Ascending aorta (tissue), 2 donors: ENCODE measurements around the gene FAT1. TPM values are rescaled to one million over a fixed set of nuclear protein-coding genes. Genes with fewer than 3 reads are reported as not detected.

Experiments used
- DNase-seq, 2 donors: peaks; one replicate each; pipeline ENCODE4 v3.0.0-alpha.2; 2019; ENCODE audit warnings: low spot score in 2 of 2
- H3K27ac ChIP-seq, 2 donors: fragments of 200-600 bp; sonication (generic); one replicate each; pipeline ENCODE4 v1.5.1; 2016 to 2017; ENCODE audit warnings: mild to moderate bottlenecking in 1 of 2
- H3K27me3 ChIP-seq: fragments of 200-600 bp; sonication (generic); one replicate; pipeline ENCODE4 v1.5.1; 2017
- H3K36me3 ChIP-seq, 2 donors: fragments of 200-600 bp; sonication (generic); one replicate each; pipeline ENCODE4 v1.5.1; 2016
- H3K4me1 ChIP-seq, 2 donors: fragments of 200-600 bp; sonication (generic); one replicate each; pipeline ENCODE4 v1.5.1; 2016 to 2017; ENCODE audit warnings: mild to moderate bottlenecking in 1 of 2
- H3K4me3 ChIP-seq, 2 donors: fragments of 200-600 bp; sonication (generic); one replicate each; pipeline ENCODE4 v1.5.1; 2016 to 2017; ENCODE audit warnings: mild to moderate bottlenecking in 1 of 2
- H3K9me3 ChIP-seq, 2 donors: fragments of 200-600 bp; sonication (generic); one replicate each; pipeline ENCODE4 v1.5.1; 2016
- intact Hi-C: fragments of 100-400 bp; cut with DNase I; formaldehyde crosslinking; loops from one replicate; pipeline ENCODE4 v1.15.1; 2023
- total RNA-seq: library from RNA; depleted of rRNA; stranded (reverse); fragments of >200 nt; gene quantifications from one replicate; pipeline ENCODE4 v1.1.0, GENCODE V29; 2016
- TF ChIP-seq, protein P1 (sequence below), 3 experiments: fragments of 200-600 bp in 2 of 3; fragments of 450-650 bp in 1 of 3; sonication (generic) in 2 of 3; IDR thresholded peaks; one replicate each; pipeline ENCODE4 v1.5.1; 2016 to 2019; ENCODE audit warnings: antibody characterized with exemption in 3 of 3, mild to moderate bottlenecking in 1 of 3, moderate library complexity in 1 of 3

The FAT1 gene
- total RNA-seq, 1 donor from 2014 or later = 52.9 TPM

GRCh38 chr4:186619088-186619487, 104.6 kb downstream of the FAT1 start:
- TF ChIP-seq, protein P1, sequence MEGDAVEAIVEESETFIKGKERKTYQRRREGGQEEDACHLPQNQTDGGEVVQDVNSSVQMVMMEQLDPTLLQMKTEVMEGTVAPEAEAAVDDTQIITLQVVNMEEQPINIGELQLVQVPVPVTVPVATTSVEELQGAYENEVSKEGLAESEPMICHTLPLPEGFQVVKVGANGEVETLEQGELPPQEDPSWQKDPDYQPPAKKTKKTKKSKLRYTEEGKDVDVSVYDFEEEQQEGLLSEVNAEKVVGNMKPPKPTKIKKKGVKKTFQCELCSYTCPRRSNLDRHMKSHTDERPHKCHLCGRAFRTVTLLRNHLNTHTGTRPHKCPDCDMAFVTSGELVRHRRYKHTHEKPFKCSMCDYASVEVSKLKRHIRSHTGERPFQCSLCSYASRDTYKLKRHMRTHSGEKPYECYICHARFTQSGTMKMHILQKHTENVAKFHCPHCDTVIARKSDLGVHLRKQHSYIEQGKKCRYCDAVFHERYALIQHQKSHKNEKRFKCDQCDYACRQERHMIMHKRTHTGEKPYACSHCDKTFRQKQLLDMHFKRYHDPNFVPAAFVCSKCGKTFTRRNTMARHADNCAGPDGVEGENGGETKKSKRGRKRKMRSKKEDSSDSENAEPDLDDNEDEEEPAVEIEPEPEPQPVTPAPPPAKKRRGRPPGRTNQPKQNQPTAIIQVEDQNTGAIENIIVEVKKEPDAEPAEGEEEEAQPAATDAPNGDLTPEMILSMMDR (IDR thresholded peaks at IDR 0.05) = no peak
- Histone ChIP-seq H3K9me3 (no peaks in the 10 kb centered on the region), H3K4me1 (peaks cover 3 to 25% of the 10 kb centered on the region in 2 donors), H3K27ac (no peak overlapping the region), H3K36me3 (peaks cover 4 to 22% of the 10 kb centered on the region in 2 donors), H3K4me3 (no peak overlapping the region), H3K27me3 (no peaks in the 10 kb centered on the region)
- intact Hi-C loops = no loop called here
- DNase-seq = no peak

DNA sequence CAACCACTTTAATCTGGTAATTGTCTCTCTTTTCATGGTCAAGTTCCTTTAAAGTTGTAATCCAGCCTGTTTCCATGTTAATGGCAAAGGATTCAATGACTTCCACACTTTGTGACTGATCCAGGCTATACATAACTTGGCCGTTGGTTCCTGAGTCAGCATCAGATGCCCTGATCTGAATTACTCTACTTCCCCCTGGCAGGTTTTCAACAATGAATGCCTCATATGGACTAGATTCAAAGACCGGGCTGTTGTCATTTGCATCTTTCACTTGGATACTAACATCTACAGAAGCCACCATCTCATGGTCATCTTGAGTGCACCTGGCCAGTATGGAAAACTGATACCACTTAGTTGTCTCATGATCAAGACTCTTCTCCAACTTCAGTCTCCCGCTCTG, 105.7 kb downstream of the FAT1 start:
- TF ChIP-seq, protein P1 (IDR thresholded peaks at IDR 0.05) = no peak
- peaks cover 0 to 13% of the 10 kb centered on the region in 2 donors for H3K4me1 ChIP-seq
- peaks cover 8 to 30% of the 10 kb centered on the region in 2 donors for H3K36me3 ChIP-seq
- no peak for DNase-seq
- no peaks in the 10 kb centered on the region for H3K27me3 ChIP-seq
- H3K4me3 ChIP-seq = no peak overlapping the region
- H3K9me3 ChIP-seq = no peaks in the 10 kb centered on the region
- no peak overlapping the region for H3K27ac ChIP-seq
- intact Hi-C loops = no loop called here

DNA sequence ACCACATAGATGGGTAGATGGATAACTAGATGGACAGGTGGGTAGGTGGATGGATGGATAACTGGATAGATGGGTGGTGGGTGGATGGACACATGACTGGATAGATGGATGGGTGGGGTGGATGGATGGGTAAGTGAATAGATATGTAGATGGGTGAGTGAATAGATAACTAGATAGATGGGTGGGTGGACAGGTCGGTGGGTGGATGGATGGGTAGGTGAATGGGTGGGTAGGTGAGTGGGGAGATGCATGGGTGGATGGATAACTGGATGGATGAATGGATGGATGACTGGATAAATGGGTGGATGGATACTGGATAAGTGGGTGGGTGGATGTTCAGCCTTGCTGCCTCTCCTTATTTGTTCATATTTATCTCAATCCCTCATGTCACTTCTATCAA, 116.2 kb downstream of the FAT1 start:
- H3K4me3 ChIP-seq = no peak overlapping the region
- H3K27ac ChIP-seq = no peak overlapping the region
- no peaks in the 10 kb centered on the region for H3K4me1 ChIP-seq
- DNase-seq = no peak
- H3K36me3 ChIP-seq = peaks cover 25 to 87% of the 10 kb centered on the region in 2 donors
- no peaks in the 10 kb centered on the region for H3K27me3 ChIP-seq
- intact Hi-C loops = no loop called here
- TF ChIP-seq, protein P1 (IDR thresholded peaks at IDR 0.05) = no peak
- H3K9me3 ChIP-seq = no peaks in the 10 kb centered on the region

DNA sequence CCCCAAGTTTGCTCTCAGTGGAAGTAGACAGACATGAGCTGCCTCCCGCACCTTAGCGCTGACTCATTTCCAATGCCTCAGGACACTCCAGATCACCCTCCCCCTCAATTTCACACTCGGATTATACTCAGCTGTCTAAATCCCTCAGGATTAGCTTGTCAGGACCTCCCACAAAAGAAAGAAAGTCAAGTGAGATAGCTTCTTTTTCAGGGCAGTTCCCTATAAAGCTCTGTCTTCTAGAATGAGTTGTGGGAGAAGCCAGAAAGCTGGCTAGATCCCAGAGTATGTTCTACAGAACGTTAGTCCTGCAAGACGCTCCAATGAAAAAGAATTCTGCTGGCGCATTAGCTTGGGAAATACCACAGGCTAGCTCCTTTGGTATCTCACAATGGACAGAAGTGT, 117.1 kb downstream of the FAT1 start:
- TF ChIP-seq, protein P1 (IDR thresholded peaks at IDR 0.05) = no peak
- no peak for DNase-seq
- peaks cover 25 to 81% of the 10 kb centered on the region in 2 donors for H3K36me3 ChIP-seq
- no peak overlapping the region for H3K4me3 ChIP-seq
- no peaks in the 10 kb centered on the region for H3K27me3 ChIP-seq
- H3K4me1 ChIP-seq = no peaks in the 10 kb centered on the region
- H3K27ac ChIP-seq = no peak overlapping the region
- H3K9me3 ChIP-seq = no peaks in the 10 kb centered on the region
- intact Hi-C loops = no loop called here

GRCh38 chr4:186605261-186605865, 118.3 kb downstream of the FAT1 start:
- Histone ChIP-seq H3K4me3 (no peak overlapping the region), H3K9me3 (no peaks in the 10 kb centered on the region), H3K27ac (no peak overlapping the region), H3K4me1 (no peaks in the 10 kb centered on the region), H3K36me3 (peaks cover 20 to 84% of the 10 kb centered on the region in 2 donors), H3K27me3 (no peaks in the 10 kb centered on the region)
- no peak for DNase-seq
- TF ChIP-seq, protein P1 (IDR thresholded peaks at IDR 0.05) = no peak
- intact Hi-C loops = no loop called here
